Measurements from ENCODE around the gene CLSTN1. TPM values are rescaled to one million over a fixed set of nuclear protein-coding genes. Genes with fewer than 3 reads are reported as not detected.

CLSTN1 gene
- total RNA-seq, 1 donor = 140 TPM

- Histone ChIP-seq H3K27ac (ENCODE audit: low read depth, low read length) (no peak overlapping the region), H3K27me3 (ENCODE audit: insufficient read depth, low read length) (no peaks in the 10 kb centered on the region), H2AFZ (ENCODE audit: low read length) (no peak overlapping the region), H3K9me3 (ENCODE audit: low read depth, low read length) (peaks cover 3% of the 10 kb centered on the region), H3K4me1 (ENCODE audit: insufficient read depth, low read length) (peaks cover 10% of the 10 kb centered on the region), H3K79me2 (ENCODE audit: insufficient read depth, low read length) (no peaks in the 10 kb centered on the region), H3K4me3 (ENCODE audit: insufficient read depth, low read length) (no peak overlapping the region), H3K4me2 (ENCODE audit: insufficient read depth, low read length) (no peak overlapping the region), H3K36me3 (ENCODE audit: insufficient read depth, low read length) (peaks cover 9% of the 10 kb centered on the region), H4K20me1 (ENCODE audit: insufficient read depth, low read length) (no peaks in the 10 kb centered on the region)
- DNase-seq (ENCODE audit: insufficient read length, low spot score, missing footprints) = peak; percentile 86
- TF ChIP-seq CTCF (IDR thresholded peaks at IDR 0.05; ENCODE audit: extremely low read depth, low read depth, low read length) = no peak
Observed at GRCh38 chr1:9718006-9718680, 105.6 kb downstream of the CLSTN1 start.

DNA sequence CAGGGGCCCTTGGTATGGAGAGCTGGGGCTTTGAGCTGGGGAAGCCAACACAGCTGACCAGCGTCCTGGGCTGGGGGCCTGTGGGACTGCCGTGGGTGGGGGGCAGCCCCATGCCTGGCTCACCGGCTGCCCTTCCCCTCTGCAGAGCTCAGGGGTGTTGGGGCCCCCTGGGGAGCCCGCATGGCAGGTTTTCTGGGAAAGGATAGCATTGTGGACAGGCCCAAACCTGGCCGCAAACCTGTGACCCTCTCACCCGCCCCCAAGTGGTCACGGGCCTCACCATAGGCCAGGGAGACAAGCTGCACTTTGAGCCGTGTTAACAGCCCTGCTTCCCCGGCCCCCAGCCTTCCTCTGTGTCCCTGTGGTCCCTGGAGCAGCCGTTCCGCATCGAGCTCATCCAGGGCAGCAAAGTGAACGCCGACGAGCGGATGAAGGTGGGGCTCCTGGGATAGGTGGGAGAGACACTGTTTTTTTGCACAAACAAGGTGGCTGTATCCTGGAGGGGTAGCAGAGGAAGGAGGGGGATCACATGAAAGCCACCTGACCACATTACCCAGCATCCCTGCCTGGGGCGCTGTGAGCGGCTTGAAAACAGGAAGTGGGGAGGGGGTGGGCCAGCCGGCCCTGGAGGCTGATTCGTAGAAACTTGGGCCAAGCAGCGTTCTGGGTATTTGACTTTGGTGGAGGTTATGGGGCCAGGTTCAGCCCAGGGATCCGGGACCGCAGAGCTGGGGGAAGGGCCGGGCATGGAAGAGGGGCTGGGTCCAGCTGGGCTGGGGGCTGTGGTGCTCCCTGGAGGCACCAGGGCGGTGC, 106.4 kb downstream of the CLSTN1 start:
- Histone ChIP-seq H3K79me2 (ENCODE audit: insufficient read depth, low read length) (no peaks in the 10 kb centered on the region), H3K27me3 (ENCODE audit: insufficient read depth, low read length) (no peaks in the 10 kb centered on the region), H3K4me2 (ENCODE audit: insufficient read depth, low read length) (no peak overlapping the region), H4K20me1 (ENCODE audit: insufficient read depth, low read length) (no peaks in the 10 kb centered on the region), H3K36me3 (ENCODE audit: insufficient read depth, low read length) (peaks cover 1% of the 10 kb centered on the region), H3K9me3 (ENCODE audit: low read depth, low read length) (no peaks in the 10 kb centered on the region), H3K4me3 (ENCODE audit: insufficient read depth, low read length) (no peak overlapping the region), H3K4me1 (ENCODE audit: insufficient read depth, low read length) (peaks cover 10% of the 10 kb centered on the region), H2AFZ (ENCODE audit: low read length) (no peak overlapping the region), H3K27ac (ENCODE audit: low read depth, low read length) (no peak overlapping the region)
- no peak for TF ChIP-seq CTCF (IDR thresholded peaks at IDR 0.05; ENCODE audit: extremely low read depth, low read depth, low read length)
- DNase-seq (ENCODE audit: insufficient read length, low spot score, missing footprints) = peak; percentile 69

GRCh38 chr1:9716404-9717192, 107.2 kb downstream of the CLSTN1 start:
- Histone ChIP-seq H2AFZ (ENCODE audit: low read length) (no peak overlapping the region), H3K36me3 (ENCODE audit: insufficient read depth, low read length) (no peaks in the 10 kb centered on the region), H3K4me1 (ENCODE audit: insufficient read depth, low read length) (peaks cover 10% of the 10 kb centered on the region), H3K4me2 (ENCODE audit: insufficient read depth, low read length) (no peak overlapping the region), H3K4me3 (ENCODE audit: insufficient read depth, low read length) (no peak overlapping the region), H3K27ac (ENCODE audit: low read depth, low read length) (no peak overlapping the region), H3K27me3 (ENCODE audit: insufficient read depth, low read length) (no peaks in the 10 kb centered on the region), H3K79me2 (ENCODE audit: insufficient read depth, low read length) (no peaks in the 10 kb centered on the region), H3K9me3 (ENCODE audit: low read depth, low read length) (no peaks in the 10 kb centered on the region), H4K20me1 (ENCODE audit: insufficient read depth, low read length) (no peaks in the 10 kb centered on the region)
- DNase-seq (ENCODE audit: insufficient read length, low spot score, missing footprints) = peak; percentile 72
- TF ChIP-seq CTCF (IDR thresholded peaks at IDR 0.05; ENCODE audit: extremely low read depth, low read depth, low read length) = no peak
